GM20431 (cell line): ENCODE data around the gene IL36B.
"Not testable (repeated sequence)": the region's sequence is repeated elsewhere in the genome, so short reads cannot be mapped to it uniquely, and the experiment has no call there.

Experiments used
- in situ Hi-C: fragments of 300-500 bp; cut with MseI, MboI; formaldehyde crosslinking; loops from one replicate; pipeline ENCODE4 v1.15.0; 2020; ENCODE audit warnings: low sequenced_read_pairs; ENCODE audit not compliant: unreplicated experiment

The IL36B gene

DNA sequence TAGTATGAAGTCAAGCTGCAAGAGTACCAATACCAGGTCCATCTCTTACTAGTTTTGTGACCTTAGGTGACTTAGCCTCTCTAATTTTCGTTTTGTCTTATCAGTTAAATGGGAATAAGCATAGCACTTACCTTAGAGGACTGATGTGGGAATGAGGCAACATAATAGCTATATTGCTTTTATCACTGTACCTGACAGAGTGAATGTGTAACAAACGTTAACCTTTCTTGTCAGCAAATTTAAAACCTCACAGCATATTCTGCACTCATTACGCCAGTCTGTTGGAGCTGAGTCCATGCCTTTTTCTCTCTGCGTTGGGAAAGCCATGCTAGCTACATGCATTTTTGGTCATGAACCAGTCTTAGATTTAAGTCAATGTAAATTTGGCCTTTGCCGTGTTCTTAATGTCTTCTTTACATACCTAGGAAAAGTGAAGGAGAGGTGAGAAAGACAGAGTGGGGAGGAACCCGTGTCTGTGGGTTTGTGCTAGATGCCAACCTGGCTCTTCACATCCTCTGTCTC, at the start of gene IL36B:
TSS of gene IL36B (minus strand) at position 472 of the 522 bp plus-strand sequence.
- in situ Hi-C loops = no loop called here

DNA sequence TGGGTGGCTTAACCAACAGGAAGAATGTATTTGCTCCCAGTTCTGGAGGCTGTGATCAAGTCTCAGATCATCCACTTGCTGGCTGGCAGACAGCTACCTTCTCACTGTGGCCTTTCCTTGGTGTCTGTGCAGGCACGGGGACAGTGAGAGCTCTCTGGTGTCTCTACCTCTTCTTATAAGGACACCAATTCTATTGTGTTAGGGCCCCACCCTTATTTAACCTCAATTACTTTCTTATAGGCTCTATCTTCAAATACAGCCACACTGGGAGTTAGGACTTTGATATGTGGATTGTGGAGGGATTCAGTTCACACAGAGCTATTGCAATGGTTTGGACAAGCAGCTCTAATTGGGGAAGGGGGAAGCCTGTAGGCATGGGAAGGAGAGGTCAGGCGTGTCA, 49.5 kb upstream of the IL36B start:
- in situ Hi-C loops = no loop called here

DNA sequence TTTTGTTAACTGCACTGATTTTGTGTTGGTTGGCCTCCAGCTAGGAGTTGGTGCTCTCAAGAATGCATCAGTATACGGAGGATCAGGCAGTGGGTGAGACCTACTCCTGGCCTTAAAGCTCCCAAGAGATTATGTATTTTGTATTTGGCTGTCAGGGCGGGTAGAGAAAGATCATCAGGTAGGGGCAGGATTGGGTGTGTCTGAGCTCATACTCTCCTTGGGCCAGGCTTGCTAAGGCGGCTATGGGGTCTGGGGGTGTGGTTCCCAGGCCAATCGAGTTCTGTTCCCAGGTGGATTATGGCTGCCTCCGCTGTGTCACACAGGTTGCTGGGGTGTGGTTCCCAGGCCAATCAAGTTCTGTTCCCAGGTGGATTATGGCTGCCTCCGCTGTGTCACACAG, 45.9 kb upstream of the IL36B start:
- in situ Hi-C loops = no loop called here

DNA sequence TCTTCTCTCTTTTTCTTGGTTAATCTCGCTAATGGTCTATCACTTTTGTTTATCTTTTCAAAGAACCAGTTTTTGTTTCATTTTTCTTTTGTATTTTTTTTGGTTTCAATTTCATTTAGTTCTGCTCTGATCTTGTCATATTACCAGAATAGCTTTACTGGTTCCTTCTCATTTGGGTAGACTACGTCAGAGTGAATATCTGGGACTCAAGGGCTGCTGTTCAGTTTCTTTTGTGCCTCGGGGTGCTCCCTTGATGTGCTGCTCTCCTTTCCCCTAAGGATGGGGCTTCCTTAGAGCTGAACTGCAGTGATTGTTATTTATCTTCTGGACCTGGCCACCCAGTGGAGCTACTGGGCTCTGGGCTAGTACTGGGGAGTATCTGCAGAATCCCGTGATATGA, 45.4 kb upstream of the IL36B start:
- in situ Hi-C loops = no loop called here

DNA sequence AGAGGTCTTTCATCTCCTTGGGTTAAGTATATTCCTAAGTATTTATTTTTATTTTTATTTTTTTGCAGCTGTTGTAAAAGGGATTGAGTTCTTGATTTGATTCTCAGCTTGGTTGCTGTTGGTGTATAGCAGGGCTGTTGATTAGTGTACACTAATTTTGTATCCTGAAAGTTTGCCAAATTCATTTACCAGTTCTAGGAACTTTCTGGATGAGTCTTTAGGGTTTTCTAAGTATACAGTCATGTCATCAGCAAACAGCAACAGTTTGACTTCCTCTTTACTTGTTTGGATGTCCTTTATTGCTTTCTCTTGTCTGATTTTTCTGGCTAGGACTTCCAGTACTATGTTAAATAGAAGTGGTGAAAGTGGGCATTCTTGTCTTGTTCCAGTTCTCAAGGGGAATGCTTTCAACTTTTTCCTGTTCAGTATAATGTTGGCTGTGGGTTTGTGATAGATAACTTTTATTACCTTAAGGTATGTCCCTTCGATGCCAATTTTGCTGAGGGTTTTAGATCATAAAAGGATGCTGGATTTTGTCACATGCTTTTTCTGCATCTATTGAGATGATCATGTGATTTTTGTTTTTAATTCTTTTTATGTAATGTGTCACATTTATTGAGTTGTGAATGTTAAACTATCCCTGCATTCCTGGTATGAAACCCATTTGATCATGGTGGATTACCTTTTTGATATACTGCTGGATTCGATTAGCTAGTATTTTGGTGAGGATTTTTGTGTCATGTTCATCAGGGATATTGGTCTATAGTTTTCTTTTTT, 44.4 kb upstream of the IL36B start:
- in situ Hi-C loops = not testable (repeated sequence)

DNA sequence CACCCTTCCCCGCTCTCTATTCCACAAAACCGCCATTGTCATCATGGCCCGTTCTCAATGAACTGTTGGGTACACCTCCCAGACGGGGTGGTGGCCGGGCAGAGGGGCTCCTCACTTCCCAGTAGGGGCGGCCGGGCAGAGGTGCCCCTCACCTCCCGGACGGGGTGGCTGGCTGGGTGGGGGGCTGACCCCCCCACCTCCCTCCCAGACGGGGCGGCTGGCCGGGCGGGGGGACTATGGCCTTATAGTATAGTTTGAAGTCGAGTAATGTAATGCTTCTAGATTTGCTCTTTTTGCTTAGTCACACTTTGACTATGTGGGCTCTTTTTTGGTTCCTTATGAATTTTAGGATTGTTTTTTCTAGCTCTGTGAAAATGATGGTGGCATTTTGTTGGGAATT, 43.6 kb upstream of the IL36B start:
- in situ Hi-C loops = not testable (repeated sequence)

DNA sequence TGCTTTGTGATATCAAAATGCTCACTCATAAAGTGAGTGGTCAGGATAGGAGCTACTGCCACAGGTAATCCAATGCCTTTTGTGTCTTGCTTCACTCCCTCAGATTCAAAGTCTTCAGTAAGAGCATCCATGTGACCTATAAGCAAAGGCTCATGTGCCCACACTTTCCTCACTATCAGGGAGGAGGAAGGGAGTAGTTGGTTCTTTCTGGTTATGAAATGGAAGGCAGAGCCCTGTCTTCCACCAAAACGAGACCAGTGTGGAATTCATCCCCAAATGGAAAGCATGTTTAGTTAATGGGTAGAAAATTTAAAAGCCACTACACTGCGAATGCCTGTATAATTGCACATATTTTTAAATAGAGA, 40.9 kb upstream of the IL36B start:
- in situ Hi-C loops = no loop called here

DNA sequence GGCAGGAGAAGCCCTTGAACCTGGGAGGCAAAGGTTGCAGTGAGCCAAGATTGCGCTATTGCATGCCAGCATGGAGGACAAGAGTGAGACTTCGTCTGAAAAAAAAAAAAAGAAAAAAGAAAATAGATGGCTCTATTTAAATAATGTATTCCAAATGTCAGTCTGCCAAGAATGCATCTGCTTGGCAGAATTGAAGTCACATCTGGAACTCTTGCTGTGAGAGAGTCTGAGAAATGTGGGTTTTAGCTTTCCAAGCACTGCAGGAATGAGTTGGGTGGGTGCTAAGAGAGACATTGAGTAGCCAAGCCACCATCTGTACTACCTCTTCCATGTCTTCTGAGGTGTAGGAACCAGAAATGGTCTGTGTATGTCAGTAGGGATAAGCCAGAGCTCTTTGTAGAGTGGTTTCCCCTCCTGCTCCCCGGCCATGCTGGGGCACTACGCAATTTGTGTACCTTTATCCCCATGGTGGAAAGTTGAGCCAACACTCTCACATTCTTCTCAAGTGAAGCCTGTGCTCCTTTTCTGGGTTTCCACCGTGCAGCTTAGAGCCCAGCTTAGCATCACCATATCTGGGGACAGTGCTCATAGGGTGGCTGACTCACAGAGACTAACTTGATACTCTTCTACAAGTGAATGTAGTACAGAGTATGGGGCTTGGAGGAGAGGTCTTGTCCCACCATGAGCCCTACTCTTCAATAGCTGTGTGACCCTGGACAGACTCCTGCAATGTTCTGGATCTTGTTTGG, 40.4 kb upstream of the IL36B start:
- in situ Hi-C loops = no loop called here

DNA sequence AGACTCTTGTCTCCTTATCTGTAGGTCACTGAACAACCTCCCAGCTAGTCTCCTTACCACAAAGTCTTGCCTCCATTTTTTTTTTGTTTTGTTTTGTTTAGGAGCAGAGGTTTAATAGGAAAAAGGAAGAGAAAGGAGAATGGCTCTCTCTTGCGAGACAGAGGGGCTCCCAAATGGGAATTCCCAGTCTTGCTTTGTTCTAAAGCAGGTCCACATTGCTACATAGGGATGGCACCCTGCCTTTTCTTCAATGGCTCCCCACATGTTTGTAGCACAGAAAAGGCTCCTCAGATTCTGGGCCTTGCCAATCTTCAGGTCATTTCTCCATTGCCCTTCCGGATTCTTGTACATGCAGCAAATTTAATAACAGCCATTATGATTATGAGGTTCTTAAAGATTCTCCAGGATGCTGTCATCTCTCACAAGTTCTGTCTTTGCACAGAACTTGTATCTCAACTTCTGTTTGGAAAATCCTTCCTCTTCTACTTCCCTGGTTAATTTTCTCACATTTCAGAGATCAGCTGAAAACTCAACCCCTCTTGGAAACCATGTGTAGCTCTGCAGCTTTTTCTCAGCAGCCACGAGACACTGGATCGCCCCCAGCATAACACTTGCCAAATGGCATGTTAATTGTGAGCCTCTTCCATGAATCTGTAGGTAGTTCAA, 38.7 kb upstream of the IL36B start:
- in situ Hi-C loops = no loop called here

DNA sequence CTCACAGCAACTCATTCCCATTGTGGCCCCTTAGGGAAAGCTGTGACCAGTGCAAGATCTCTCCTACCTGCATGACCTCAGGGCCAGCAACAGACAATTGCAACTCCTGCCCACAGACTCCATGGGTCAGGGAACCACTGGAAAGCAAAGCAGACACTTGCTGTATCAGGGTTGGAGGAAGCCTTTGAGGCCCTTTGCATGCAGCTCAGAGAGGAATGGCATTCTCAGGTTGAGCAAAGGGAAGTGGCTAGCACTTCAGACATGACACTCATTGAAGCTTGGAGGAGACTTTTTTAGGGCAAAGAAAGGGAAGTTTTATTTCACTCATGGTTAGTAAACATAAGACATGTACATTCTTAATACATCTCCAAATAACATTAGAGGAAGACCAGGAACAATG, 37.2 kb upstream of the IL36B start:
- in situ Hi-C loops = no loop called here

DNA sequence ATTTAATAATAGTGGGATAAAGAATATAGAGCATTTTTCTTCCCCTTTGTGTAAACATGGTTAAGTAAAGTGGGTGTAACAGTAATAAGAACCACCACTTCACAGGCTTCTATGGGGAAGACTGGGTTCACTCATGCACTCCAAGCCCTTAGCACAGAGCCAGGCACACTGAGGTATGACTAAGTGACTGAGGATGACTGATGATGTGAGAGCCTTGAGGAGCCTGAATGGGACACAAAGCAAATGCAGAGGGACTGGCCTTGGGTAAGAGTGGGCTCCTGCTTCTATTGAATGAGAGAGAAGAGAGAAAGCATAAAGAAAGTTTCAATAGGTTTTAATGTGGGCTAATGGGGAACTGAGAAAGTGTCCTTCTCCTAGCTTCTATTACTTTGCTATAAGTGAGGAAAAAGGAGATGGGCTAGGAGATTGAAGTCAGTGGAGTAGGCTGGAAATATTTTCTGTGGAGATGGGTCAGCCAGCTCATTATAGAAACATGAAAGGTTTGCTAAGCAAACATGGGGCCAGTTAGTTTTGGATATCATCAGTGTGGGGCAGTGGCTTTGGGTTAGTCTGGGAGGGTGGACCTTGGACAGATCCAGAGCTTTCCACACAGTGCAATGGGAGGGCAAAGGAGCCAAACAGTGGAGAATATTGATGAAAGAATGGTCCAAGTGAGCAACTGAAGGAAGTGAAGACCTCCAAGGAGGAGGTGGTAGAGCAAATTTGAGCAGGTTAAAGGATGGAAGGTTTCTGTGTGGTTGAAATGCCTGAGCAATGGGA, 35.7 kb upstream of the IL36B start:
- in situ Hi-C loops = no loop called here

DNA sequence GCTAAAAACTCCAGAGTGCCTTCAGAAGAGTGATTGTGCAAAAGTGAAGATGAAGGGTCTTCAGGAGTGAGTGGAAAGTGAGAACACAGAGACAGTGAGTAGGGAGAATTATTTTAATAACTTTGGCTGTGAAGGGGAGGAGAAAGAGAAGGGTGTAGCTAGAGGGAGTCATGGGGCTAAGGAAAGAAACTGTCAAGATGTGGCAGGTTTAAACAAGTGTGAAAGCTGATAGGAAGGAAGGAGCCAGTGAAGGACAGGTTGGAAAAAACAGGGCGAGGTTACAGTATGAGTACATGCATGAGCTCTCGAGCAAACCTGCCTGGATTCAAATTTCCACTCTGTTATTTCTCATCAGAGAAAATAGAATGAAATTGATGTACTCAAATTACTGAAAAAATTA, 32.9 kb upstream of the IL36B start:
- in situ Hi-C loops = no loop called here

DNA sequence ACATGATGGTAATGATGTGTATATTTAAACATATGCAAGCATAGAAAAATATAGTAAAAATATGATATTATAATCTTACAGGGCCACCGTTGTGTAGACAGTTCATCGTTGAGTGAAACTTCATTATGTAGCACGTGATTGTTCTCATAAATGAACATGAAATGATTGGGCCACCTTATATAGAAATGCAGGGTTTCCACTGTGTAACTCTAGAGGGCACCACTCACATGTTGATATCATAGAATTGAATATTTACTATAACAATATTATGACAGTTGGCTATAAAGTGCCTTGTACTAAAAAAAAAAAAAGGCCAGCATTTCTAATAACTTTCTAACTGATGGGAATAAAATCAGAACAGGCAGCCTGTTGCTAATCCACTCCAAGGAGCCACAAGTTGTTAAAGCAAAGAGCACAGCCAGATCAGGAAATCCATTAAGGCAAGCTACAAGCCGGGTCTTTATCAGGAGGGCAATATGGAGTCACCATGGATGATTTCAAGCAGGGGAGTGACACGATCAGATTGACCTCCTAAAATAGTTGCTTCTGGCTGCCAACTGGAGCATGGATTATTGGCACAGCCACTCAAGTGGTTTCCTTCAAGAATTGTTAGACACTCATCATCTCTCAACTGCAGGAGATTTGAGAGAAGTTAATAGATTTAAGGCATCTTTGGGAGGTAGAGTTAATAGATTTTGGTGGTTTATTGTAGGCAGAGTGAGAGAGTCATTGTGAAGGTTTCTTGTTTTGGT, 31.8 kb upstream of the IL36B start:
- in situ Hi-C loops = no loop called here

DNA sequence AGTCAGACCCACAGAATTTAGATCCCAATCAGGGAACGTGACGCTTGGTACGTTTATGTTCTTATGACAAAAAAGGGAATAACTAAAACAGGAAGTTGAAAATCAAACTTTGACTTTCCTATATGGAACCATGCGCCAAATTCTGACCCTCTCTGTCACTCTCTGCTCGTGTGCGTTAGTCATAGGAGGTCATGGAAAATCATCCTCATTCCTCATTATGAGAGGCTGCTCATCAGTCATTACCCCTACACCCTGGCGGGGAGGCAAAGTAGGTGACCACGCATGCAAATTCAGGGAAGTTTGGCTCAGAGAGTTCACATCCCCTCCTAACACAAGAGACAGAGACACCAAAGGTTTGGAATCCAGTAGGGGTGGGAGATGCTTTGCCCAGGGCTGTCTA, 30.6 kb upstream of the IL36B start:
- in situ Hi-C loops = no loop called here

DNA sequence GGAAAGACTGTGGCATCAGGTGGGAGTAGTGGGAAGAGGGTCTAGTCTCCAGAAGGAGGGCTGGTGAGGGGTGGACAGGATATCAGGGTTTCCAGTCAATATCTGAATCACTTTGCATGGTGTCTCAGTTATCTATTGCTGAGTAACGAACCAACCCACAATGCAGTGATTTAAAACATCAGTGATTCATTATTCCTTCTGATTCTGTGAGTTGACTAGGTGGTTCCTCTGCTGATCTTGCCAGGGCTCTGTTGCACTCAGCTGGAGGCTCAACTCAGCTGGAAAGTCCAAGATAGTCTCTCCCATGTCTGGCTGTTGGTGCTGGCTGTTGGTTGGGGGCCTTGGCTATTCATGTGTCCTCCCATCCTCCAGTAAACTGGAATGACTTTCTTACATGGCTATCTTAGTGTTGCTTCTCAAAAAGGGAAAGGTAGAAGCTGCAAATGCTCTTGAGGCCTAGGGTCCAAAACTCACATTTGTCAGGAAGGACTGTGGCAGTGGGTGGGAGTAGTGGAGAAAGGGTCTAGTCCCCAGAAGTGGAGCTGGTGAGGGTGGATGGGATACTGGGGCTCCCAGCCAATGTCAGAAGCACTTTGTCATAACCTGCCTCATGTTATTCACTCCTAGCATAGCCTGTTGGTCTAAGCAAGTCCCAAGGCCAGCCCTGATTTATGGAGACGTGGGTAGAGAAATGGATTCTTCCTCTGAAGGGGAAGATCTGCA, 29.0 kb upstream of the IL36B start:
- in situ Hi-C loops = no loop called here

DNA sequence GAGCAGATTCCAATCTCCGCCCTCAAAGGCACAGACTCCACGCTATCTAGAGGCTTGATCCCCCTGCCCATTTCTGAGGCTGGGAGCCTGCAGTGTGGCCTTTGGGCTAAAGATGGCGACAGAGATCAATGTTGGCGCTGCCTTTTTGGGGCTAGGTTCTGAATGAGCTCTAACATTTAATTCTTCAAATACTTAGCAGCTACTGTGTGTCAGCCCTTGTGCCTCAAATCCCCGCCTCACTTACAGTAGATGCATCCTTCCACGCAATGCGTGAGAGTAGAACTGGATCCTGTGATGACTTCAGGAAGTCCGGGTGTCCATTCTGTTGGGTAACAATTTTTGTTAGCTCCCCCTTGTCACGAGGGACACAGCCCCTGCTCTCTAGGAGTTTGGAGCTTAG, 27.5 kb upstream of the IL36B start:
- in situ Hi-C loops = no loop called here

DNA sequence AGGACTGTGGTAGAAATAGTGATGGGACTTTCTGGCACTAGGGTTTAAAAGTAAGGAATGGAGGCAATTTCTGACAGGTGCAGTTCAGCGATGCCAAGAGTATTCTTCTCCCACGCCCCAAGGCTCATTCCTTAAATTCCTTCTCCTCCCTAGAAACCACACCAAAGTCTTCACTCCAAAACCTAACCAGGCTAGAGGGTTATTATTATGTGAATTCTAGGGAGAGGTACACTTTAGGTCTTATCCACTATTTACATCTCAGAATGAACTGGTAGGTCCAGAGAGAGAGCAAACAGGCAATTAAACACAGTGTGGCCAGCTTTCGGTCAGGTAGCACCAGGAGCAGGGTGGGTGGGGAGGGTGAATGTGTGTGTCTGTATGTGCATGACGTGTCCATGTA, 26.5 kb upstream of the IL36B start:
- in situ Hi-C loops = no loop called here

DNA sequence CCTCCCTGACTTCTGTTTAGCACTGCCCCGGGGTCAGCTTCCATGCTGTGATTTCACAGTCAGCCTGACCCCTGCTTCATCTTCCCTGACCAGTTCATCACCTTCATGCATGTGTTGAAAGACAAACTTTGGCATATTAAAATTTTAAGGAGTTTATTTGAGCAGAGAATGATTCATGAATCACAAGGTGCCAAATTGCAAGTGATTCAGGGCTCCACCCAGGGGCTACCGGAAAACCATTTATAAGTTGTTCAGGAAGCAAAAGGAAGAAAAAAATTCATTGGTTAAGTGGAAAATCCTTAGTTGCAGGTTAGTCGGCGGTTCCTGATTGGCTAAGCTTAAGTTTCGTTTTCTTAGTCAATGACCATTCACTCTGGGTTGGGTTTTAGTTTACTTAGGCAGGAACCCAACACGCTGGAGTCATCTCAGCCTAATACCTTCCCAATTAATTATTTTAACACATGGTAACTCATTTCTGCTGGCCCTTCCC, 25.7 kb upstream of the IL36B start:
- in situ Hi-C loops = no loop called here

DNA sequence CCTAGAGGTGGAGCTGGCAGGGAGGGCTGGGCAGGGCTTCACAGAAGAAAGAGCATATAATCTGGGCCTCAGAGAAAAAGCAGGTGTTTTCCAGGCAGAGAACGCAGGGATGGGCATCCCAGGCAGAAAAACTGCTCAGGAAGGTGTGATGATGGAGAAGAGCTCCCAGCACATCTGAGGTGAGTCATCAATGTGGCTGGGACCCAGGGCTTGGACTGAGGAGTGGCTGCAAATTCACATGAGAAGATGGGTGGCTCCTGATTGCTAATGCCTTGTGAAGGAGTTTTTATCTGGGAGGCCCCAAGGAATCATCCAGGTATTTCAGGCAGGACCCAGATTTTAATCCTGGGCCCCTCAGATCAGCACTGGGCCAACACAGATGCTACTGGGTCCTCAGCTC, 25.3 kb upstream of the IL36B start:
- in situ Hi-C loops = no loop called here
